HCT116 (cell line): Measurements from ENCODE around the gene LIPK. TPM values are rescaled to one million over a fixed set of nuclear protein-coding genes. Genes with fewer than 3 reads are reported as not detected.
A peak's percentile ranks its signal among the peaks of the same experiment; 100 is the strongest.

ENCODE experiments used
- ATAC-seq: fragments of 200-7000 bp; cut with Tn5 transposase; 2 replicates; pipeline ENCODE4 v1.9.1; 2020; ENCODE audit warnings: mild to moderate bottlenecking, moderate library complexity
- BruUV-seq: library from RNA; stranded (reverse); fragments of 400-500 nt; replicated peaks from 2 replicates; lab custom pipeline; 2021; lab: Mats Ljungman, UMichigan
- CTCF ChIA-PET: fragments of 300-600 bp; sonication (Branson Sonifier 250); formaldehyde crosslinking; loops from one replicate; lab custom pipeline; 2021; ENCODE audit warnings: antibody characterized with exemption; lab: Charles Lee
- POLR2A ChIA-PET: fragments of 300-600, 350-600 bp; sonication (Branson Sonifier 250); formaldehyde crosslinking; loops from one replicate; lab custom pipeline; 2021; ENCODE audit warnings: antibody characterized with exemption; lab: Charles Lee
- RAD21 ChIA-PET, 2 experiments: fragments of 300-600 bp; sonication (Branson Sonifier 250); formaldehyde crosslinking; loops; one replicate each; lab custom pipeline; 2023; ENCODE audit warnings: low total read pairs in 2 of 2; ENCODE audit not compliant: uncharacterized antibody in 2 of 2, unreplicated experiment in 2 of 2, low non-redundant PET in 1 of 2; lab: Charles Lee
- DNase-seq: peaks from one replicate; pipeline ENCODE4 v3.0.0-alpha.2; 2010; ENCODE audit warnings: low read depth, low spot score
- H2AFZ ChIP-seq: fragments of 200-600 bp; shearing (Covaris generic), sonication (generic); 2 replicates; pipeline ENCODE4 v1.6.1; 2017; ENCODE audit warnings: low read depth, mixed run types, mixed read lengths, antibody characterized with exemption, low read length; ENCODE audit not compliant: poor library complexity, severe bottlenecking
- H3K27ac ChIP-seq: 2 replicates; pipeline ENCODE4 v1.5.1; 2012; ENCODE audit warnings: low read depth, low read length
- H3K27me3 ChIP-seq: fragments of 200-600 bp; sonication (generic); 2 replicates; pipeline ENCODE4 v1.6.1; 2016; ENCODE audit warnings: mixed run types, low read length, mixed read lengths; ENCODE audit not compliant: insufficient read depth
- H3K36me3 ChIP-seq, 2 experiments: fragments of 200-500 bp in 1 of 2; fragments of 200-600 bp in 1 of 2; sonication (Bioruptor generic) in 1 of 2; sonication (generic) in 1 of 2; 2 replicates each; pipeline versions ENCODE4 v1.5.1 to v1.6.1; 2014 to 2016; ENCODE audit warnings: low read length in 2 of 2, inconsistent platforms in 1 of 2, mixed read lengths in 1 of 2, mixed run types in 1 of 2; ENCODE audit not compliant: insufficient read depth in 2 of 2, control insufficient read depth in 1 of 2
- H3K4me1 ChIP-seq, 2 experiments: fragments of 200-600 bp in 1 of 2; sonication (generic) in 1 of 2; 2 replicates each; pipeline versions ENCODE4 v1.5.1 to v1.6.1; 2012 to 2017; ENCODE audit warnings: low read length in 2 of 2, inconsistent platforms in 1 of 2, mild to moderate bottlenecking in 1 of 2, mixed read lengths in 1 of 2, mixed run types in 1 of 2, moderate library complexity in 1 of 2; ENCODE audit not compliant: insufficient read depth in 2 of 2, control insufficient read depth in 1 of 2
- H3K4me2 ChIP-seq: fragments of 200-600 bp; sonication (generic); 2 replicates; pipeline ENCODE4 v1.6.1; 2017; ENCODE audit warnings: mixed run types, low read length, mixed read lengths
- H3K4me3 ChIP-seq, 2 experiments: fragments of 200-600 bp in 1 of 2; sonication (generic) in 1 of 2; replicated peaks in 1 of 2; 2 replicates each; pipeline ENCODE4 v1.5.1; 2011 to 2016; ENCODE audit warnings: low read length in 2 of 2, control low read depth in 1 of 2, low read depth in 1 of 2, mild to moderate bottlenecking in 1 of 2, mixed read lengths in 1 of 2, mixed run types in 1 of 2
- H3K79me2 ChIP-seq: fragments of 200-600 bp; sonication (generic); 2 replicates; pipeline ENCODE4 v1.6.1; 2017; ENCODE audit warnings: mild to moderate bottlenecking, mixed run types, low read length, moderate library complexity, mixed read lengths; ENCODE audit not compliant: insufficient read depth
- H3K9ac ChIP-seq: fragments of 200-600 bp; sonication (generic); 2 replicates; pipeline ENCODE4 v1.6.1; 2016; ENCODE audit warnings: low read length, mixed read lengths
- H3K9me2 ChIP-seq: fragments of 200-600 bp; sonication (generic), shearing (Covaris generic); 2 replicates; pipeline ENCODE4 v1.6.1; 2017; ENCODE audit warnings: mixed run types, mild to moderate bottlenecking, moderate library complexity; ENCODE audit not compliant: insufficient read depth
- H3K9me3 ChIP-seq, 2 experiments: fragments of 200-500 bp in 1 of 2; fragments of 200-600 bp in 1 of 2; sonication (Bioruptor generic) in 1 of 2; sonication (generic) in 1 of 2; 2 replicates each; pipeline ENCODE4 v1.6.1; 2014 to 2017; ENCODE audit warnings: low read length in 2 of 2, mixed read lengths in 2 of 2, inconsistent platforms in 1 of 2, low read depth in 1 of 2, mild to moderate bottlenecking in 1 of 2, mixed run types in 1 of 2, moderate library complexity in 1 of 2; ENCODE audit not compliant: control insufficient read depth in 1 of 2, insufficient read depth in 1 of 2
- H4K20me1 ChIP-seq: fragments of 200-600 bp; sonication (generic), shearing (Covaris generic); 2 replicates; pipeline ENCODE4 v1.6.1; 2017; ENCODE audit warnings: mixed run types, mild to moderate bottlenecking, moderate library complexity; ENCODE audit not compliant: insufficient read depth
- CBX3 ChIP-seq: IDR thresholded peaks from 2 replicates; pipeline ENCODE4 v1.6.1; 2012; ENCODE audit warnings: low read depth
- CEBPB ChIP-seq: IDR thresholded peaks from 2 replicates; pipeline ENCODE4 v1.6.1; 2012; ENCODE audit warnings: low read depth
- ELF1 ChIP-seq: IDR thresholded peaks from 2 replicates; pipeline ENCODE4 v1.6.1; 2012; ENCODE audit warnings: low read depth, borderline replicate concordance
- EZH2 ChIP-seq: fragments of 200-600 bp; sonication (generic); IDR thresholded peaks from 2 replicates; pipeline ENCODE4 v1.6.1; 2017; ENCODE audit warnings: antibody characterized with exemption, mixed run types
- EZH2phosphoT487 ChIP-seq: fragments of 200-600 bp; IDR thresholded peaks from 2 replicates; pipeline ENCODE4 v1.6.1; 2018; ENCODE audit warnings: antibody characterized with exemption, borderline replicate concordance
- FOSL1 ChIP-seq: IDR thresholded peaks from 2 replicates; pipeline ENCODE4 v1.6.1; 2012; ENCODE audit warnings: low read depth
- POLR2A ChIP-seq: IDR thresholded peaks from 2 replicates; pipeline ENCODE4 v1.7.0; 2011; ENCODE audit warnings: borderline replicate concordance; ENCODE audit not compliant: insufficient read depth, insufficient read length; ENCODE audit errors: extremely low read depth
- POLR2AphosphoS5 ChIP-seq: IDR thresholded peaks from 2 replicates; pipeline ENCODE4 v1.6.1; 2011; ENCODE audit warnings: mild to moderate bottlenecking, low read depth, low read length, moderate library complexity
- SRF ChIP-seq: IDR thresholded peaks from 2 replicates; pipeline ENCODE4 v1.6.1; 2012; ENCODE audit warnings: low read depth
- TCF7L2 ChIP-seq: IDR thresholded peaks from 2 replicates; pipeline ENCODE4 v1.7.0; 2011; ENCODE audit warnings: borderline replicate concordance, inconsistent platforms; ENCODE audit not compliant: insufficient read depth, insufficient read length; ENCODE audit errors: extremely low read depth
- YY1 ChIP-seq: IDR thresholded peaks from 2 replicates; pipeline ENCODE4 v1.6.1; 2011; ENCODE audit warnings: low read length, low read depth, moderate library complexity, mild to moderate bottlenecking; ENCODE audit not compliant: insufficient replicate concordance; ENCODE audit errors: extremely low read depth
- ZFX ChIP-seq: fragments of 450-650 bp; IDR thresholded peaks from 2 replicates; pipeline ENCODE4 v1.6.1; 2017
- ZNF274 ChIP-seq: fragments of 200-500 bp; sonication (Bioruptor generic); IDR thresholded peaks from 2 replicates; pipeline ENCODE4 v1.6.1; 2014; ENCODE audit warnings: mild to moderate bottlenecking, low read depth, low read length, inconsistent platforms
- intact Hi-C: fragments of 100-400 bp; cut with micrococcal nuclease; formaldehyde crosslinking; loops from 2 replicates; pipeline ENCODE4 v1.10.0; 2022
- total RNA-seq: library from RNA; stranded (reverse); gene quantifications from one replicate; pipeline ENCODE4 v1.2.1, GENCODE V29; 2021; ENCODE audit not compliant: unreplicated experiment
- TF ChIP-seq, protein P1 (sequence below): IDR thresholded peaks from 2 replicates; pipeline ENCODE4 v1.6.1; 2011; ENCODE audit warnings: mild to moderate bottlenecking, low read length, moderate library complexity; ENCODE audit not compliant: insufficient replicate concordance; ENCODE audit errors: extremely low read depth
- TF ChIP-seq, protein P2 (sequence below), 3 experiments: fragments of 200-600 bp in 1 of 3; sonication (generic) in 1 of 3; IDR thresholded peaks in 2 of 3; conservative IDR thresholded peaks in 1 of 3; 2 replicates each; pipeline ENCODE4 v1.5.1; 2012 to 2017; ENCODE audit warnings: low read depth in 2 of 3, low read length in 2 of 3, antibody characterized with exemption in 1 of 3, borderline replicate concordance in 1 of 3, control low read depth in 1 of 3, mild to moderate bottlenecking in 1 of 3, mixed read lengths in 1 of 3, mixed run types in 1 of 3, moderate library complexity in 1 of 3; ENCODE audit not compliant: insufficient read depth in 1 of 3
- TF ChIP-seq, protein P3 (sequence below): IDR thresholded peaks from 2 replicates; pipeline ENCODE4 v1.6.1; 2012

LIPK gene
- total RNA-seq, 1 experiment from 2014 or later: not detected

DNA sequence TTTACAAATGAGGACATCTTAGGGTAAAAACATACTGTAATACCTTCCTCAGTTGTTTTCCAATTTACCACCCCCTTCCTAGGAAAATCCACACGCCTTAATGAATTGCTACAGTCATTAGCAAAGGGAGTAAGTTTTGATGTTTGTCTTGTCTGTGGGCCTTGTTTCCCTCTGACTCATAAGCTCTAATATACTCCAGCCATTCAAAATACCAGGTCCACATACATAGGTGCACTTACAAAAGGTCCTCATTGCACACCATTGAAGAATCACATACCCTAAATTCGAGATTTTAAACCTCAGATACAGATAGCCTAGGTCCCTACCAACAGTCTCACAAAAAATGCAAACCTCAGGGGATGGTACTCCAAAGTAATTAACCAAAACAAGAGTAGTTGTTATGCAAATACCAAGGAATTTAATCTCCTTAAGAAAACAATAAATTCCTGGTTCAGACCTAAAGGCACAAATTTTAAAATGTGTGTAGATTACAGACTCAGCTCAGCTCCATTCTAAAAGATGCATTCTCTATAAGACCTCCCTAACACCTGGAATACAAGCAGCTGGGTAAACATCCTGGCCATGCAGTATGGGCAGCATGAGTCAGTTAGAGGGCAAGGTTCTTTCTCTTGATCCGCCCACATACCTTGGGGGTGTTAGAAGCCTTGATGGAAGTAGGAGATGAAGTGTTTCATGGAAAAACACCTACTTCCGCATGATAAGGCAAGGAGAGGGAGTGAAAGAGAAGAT lies 3.0 kb upstream of the LIPK start (continued):
- TF ChIP-seq, protein P1, sequence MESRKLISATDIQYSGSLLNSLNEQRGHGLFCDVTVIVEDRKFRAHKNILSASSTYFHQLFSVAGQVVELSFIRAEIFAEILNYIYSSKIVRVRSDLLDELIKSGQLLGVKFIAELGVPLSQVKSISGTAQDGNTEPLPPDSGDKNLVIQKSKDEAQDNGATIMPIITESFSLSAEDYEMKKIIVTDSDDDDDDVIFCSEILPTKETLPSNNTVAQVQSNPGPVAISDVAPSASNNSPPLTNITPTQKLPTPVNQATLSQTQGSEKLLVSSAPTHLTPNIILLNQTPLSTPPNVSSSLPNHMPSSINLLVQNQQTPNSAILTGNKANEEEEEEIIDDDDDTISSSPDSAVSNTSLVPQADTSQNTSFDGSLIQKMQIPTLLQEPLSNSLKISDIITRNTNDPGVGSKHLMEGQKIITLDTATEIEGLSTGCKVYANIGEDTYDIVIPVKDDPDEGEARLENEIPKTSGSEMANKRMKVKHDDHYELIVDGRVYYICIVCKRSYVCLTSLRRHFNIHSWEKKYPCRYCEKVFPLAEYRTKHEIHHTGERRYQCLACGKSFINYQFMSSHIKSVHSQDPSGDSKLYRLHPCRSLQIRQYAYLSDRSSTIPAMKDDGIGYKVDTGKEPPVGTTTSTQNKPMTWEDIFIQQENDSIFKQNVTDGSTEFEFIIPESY: peak; percentile 8
- peak; percentile 55 for TF ChIP-seq POLR2AphosphoS5

DNA sequence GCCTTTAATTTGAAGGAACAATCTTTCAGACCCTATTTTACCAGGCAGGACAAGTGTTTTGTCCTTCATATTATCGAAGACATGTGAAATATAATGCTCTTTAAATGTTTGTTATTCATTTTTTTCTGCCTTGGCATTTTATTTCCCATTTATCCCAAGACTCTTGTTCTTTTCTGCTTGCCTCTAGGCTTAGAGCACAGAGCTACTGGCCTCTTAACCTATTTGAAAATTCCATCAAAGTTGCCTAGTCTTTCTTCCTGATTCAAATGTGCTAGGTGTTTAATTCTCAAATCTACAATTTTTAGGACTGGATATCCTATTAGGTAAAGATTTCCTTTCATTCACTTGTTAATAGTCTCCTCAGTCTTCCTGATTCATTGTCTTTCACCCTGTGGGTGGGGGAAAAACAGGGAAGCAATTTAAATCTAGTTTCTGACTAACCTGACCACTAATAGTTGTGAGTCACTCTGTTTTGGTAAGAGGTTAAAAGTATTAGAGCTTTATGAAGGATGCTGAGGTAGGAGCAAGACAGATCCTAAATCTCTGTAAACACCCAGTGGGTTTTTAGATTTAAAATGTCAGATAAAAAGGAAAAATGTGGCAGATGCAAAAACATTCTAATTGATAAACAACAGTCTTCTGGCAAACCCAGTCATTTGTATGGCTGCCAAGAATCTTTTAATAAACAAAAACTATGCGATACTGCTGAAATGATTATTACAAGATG lies 1.5 kb downstream of the LIPK start:
- H3K4me3 ChIP-seq: peak overlapping the region in 1 of 2 experiments; percentile 16; a peak in 1 of 4 replicates
- H3K27ac ChIP-seq: no peak overlapping the region
- peak overlapping the region; percentile 58 for H2AFZ ChIP-seq
- peaks cover 25 to 40% of the 10 kb centered on the region in 2 experiments for H3K4me1 ChIP-seq
- H3K4me2 ChIP-seq: peak overlapping the region; percentile 66
- H3K36me3 ChIP-seq: no peaks in the 10 kb centered on the region
- no peaks in the 10 kb centered on the region for H3K27me3 ChIP-seq
- ChIA-PET RAD21 (no interaction called here), POLR2A (no interaction called here), CTCF (interaction anchor here (0.8 to 1.2 kb wide), 2 partner anchors 15 to 21 kb away, joined by 3 to 4 read pairs; no protein-coding TSS in a partner anchor)
- intact Hi-C loops: no loop called here
- DNase-seq: peak; percentile 69
- peak; percentile 77 for ATAC-seq
- BruUV-seq: no TSS peak
- no peaks in the 10 kb centered on the region for H3K9me3 ChIP-seq
- H3K79me2 ChIP-seq: no peaks in the 10 kb centered on the region
- no peaks in the 10 kb centered on the region for H3K9me2 ChIP-seq
- no peaks in the 10 kb centered on the region for H4K20me1 ChIP-seq
- no peak overlapping the region for H3K9ac ChIP-seq
- TF ChIP-seq ZFX (no peak), SRF (peak; percentile 39; the same call in 1 of the 2 replicates), ZNF274 (no peak), EZH2phosphoT487 (no peak), POLR2A (no peak), EZH2 (no peak), CBX3 (peak; percentile 48; the same call in 1 of the 2 replicates), CEBPB (peak; percentile 66), TCF7L2 (no peak), YY1 (no peak), POLR2AphosphoS5 (no peak), FOSL1 (peak; percentile 93), ELF1 (peak; percentile 37)
- TF ChIP-seq, protein P2, sequence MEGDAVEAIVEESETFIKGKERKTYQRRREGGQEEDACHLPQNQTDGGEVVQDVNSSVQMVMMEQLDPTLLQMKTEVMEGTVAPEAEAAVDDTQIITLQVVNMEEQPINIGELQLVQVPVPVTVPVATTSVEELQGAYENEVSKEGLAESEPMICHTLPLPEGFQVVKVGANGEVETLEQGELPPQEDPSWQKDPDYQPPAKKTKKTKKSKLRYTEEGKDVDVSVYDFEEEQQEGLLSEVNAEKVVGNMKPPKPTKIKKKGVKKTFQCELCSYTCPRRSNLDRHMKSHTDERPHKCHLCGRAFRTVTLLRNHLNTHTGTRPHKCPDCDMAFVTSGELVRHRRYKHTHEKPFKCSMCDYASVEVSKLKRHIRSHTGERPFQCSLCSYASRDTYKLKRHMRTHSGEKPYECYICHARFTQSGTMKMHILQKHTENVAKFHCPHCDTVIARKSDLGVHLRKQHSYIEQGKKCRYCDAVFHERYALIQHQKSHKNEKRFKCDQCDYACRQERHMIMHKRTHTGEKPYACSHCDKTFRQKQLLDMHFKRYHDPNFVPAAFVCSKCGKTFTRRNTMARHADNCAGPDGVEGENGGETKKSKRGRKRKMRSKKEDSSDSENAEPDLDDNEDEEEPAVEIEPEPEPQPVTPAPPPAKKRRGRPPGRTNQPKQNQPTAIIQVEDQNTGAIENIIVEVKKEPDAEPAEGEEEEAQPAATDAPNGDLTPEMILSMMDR (IDR thresholded peaks at IDR 0.05 in 2 of 3, conservative IDR thresholded peaks at IDR 0.05 in 1 of 3; ENCODE audit: borderline replicate concordance in 1 of 3, insufficient read depth in 1 of 3, low read depth in 2 of 3, low read length in 2 of 3): no peak
- TF ChIP-seq, protein P3, sequence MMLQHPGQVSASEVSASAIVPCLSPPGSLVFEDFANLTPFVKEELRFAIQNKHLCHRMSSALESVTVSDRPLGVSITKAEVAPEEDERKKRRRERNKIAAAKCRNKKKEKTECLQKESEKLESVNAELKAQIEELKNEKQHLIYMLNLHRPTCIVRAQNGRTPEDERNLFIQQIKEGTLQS: no peak
- TF ChIP-seq, protein P1: no peak
